ENCODE data around the gene EDC4.

DNA sequence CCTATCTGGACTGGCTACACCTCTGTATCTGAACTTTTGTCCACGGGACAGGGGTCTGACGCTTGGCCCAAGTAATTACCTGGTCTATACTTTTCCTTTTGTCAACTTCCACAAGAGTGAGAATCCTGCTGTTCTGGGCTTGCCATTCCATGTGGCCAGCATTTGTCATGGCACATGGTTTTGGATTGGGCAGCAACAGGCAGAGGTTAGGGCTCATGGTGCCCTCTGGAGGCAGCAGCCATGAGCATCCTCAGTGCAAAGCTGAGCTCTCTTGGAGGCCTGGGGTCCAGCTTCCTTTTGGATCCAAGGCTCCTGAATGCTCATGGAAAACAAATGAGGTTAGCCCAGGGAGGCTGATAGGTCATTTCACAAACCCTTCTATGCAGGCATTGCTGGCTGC, 7.5 kb upstream of the EDC4 start:
- TF ChIP-seq, protein P1, sequence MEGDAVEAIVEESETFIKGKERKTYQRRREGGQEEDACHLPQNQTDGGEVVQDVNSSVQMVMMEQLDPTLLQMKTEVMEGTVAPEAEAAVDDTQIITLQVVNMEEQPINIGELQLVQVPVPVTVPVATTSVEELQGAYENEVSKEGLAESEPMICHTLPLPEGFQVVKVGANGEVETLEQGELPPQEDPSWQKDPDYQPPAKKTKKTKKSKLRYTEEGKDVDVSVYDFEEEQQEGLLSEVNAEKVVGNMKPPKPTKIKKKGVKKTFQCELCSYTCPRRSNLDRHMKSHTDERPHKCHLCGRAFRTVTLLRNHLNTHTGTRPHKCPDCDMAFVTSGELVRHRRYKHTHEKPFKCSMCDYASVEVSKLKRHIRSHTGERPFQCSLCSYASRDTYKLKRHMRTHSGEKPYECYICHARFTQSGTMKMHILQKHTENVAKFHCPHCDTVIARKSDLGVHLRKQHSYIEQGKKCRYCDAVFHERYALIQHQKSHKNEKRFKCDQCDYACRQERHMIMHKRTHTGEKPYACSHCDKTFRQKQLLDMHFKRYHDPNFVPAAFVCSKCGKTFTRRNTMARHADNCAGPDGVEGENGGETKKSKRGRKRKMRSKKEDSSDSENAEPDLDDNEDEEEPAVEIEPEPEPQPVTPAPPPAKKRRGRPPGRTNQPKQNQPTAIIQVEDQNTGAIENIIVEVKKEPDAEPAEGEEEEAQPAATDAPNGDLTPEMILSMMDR (IDR thresholded peaks at IDR 0.05): no peak
- TF ChIP-seq POLR2A (IDR thresholded peaks at IDR 0.05) (no peak), EP300 (IDR thresholded peaks at IDR 0.05) (no peak)

Data from tibial nerve (tissue), 4 donors.